ENCODE data around the gene PALM. TPM values are rescaled to one million over a fixed set of nuclear protein-coding genes. Genes with fewer than 3 reads are reported as not detected.

Gene PALM
- total and polyA plus RNA-seq, 4 donors, result 16.2 to 45.7 (median 28.1) TPM

GRCh38 chr19:736125-736524 lies 27.4 kb downstream of the PALM start:
- H3K27me3 ChIP-seq (ENCODE audit: control insufficient read depth in 3 of 3, insufficient read depth in 3 of 3, low read length in 2 of 3), result no peaks in the 10 kb centered on the region
- peaks cover 0 to 2% (median 0%) of the 10 kb centered on the region in 4 donors for H3K9me3 ChIP-seq (ENCODE audit: control insufficient read depth in 4 of 4, insufficient read depth in 3 of 4, low read length in 3 of 4)
- H3K9ac ChIP-seq (ENCODE audit: insufficient read depth in 1 of 2, low read length in 2 of 2), result no peak overlapping the region
- H3K4me1 ChIP-seq (ENCODE audit: control insufficient read depth in 5 of 5, insufficient read depth in 5 of 5, low read length in 5 of 5), result no peaks in the 10 kb centered on the region
- no peak overlapping the region for H3K27ac ChIP-seq (ENCODE audit: low read depth in 1 of 2, low read length in 1 of 2)
- ATAC-seq (ENCODE audit: insufficient read depth, low FRiP score), result no peak
- WGBS, 2 donors, result 95 to 96% methylated on average over 32 of the region's 32 CpGs
- no peak for TF ChIP-seq CTCF (IDR thresholded peaks at IDR 0.05; ENCODE audit: control extremely low read depth, extremely low read depth)
- H3K36me3 ChIP-seq (ENCODE audit: control insufficient read depth in 4 of 4, insufficient read depth in 4 of 4, low read length in 4 of 4), result peaks cover 0 to 9% (median under 1%) of the 10 kb centered on the region in 4 donors
- no peak for DNase-seq
- no peak overlapping the region for H3K4me3 ChIP-seq

GRCh38 chr19:737591-738093 lies 28.9 kb downstream of the PALM start:
- Histone ChIP-seq H3K27me3 (ENCODE audit: control insufficient read depth in 3 of 3, insufficient read depth in 3 of 3, low read length in 2 of 3) (no peaks in the 10 kb centered on the region), H3K9me3 (ENCODE audit: control insufficient read depth in 4 of 4, insufficient read depth in 3 of 4, low read length in 3 of 4) (no peaks in the 10 kb centered on the region), H3K4me1 (ENCODE audit: control insufficient read depth in 5 of 5, insufficient read depth in 5 of 5, low read length in 5 of 5) (no peaks in the 10 kb centered on the region), H3K27ac (ENCODE audit: low read depth in 1 of 2, low read length in 1 of 2) (no peak overlapping the region), H3K9ac (ENCODE audit: insufficient read depth in 1 of 2, low read length in 2 of 2) (no peak overlapping the region), H3K36me3 (ENCODE audit: control insufficient read depth in 4 of 4, insufficient read depth in 4 of 4, low read length in 4 of 4) (peaks cover 0 to 9% (median under 1%) of the 10 kb centered on the region in 4 donors), H3K4me3 (no peak overlapping the region)
- peak; percentile 11 for TF ChIP-seq CTCF (IDR thresholded peaks at IDR 0.05; ENCODE audit: control extremely low read depth, extremely low read depth)
- 39 to 43% methylated on average over 22 of the region's 22 CpGs for WGBS, 2 donors
- DNase-seq, result peak in 1 of 3 donors; percentile 60
- no peak for ATAC-seq (ENCODE audit: insufficient read depth, low FRiP score)

- 90 to 95% methylated on average over 23 of the region's 23 CpGs for WGBS, 2 donors
- ATAC-seq (ENCODE audit: insufficient read depth, low FRiP score) (no peak), DNase-seq (no peak)
- no peak for TF ChIP-seq CTCF (IDR thresholded peaks at IDR 0.05; ENCODE audit: control extremely low read depth, extremely low read depth)
- Histone ChIP-seq H3K4me1 (ENCODE audit: control insufficient read depth in 5 of 5, insufficient read depth in 5 of 5, low read length in 5 of 5) (peaks cover 0 to 2% (median 0%) of the 10 kb centered on the region in 5 donors), H3K36me3 (ENCODE audit: control insufficient read depth in 4 of 4, insufficient read depth in 4 of 4, low read length in 4 of 4) (peaks cover 0 to 6% (median under 1%) of the 10 kb centered on the region in 4 donors), H3K27me3 (ENCODE audit: control insufficient read depth in 3 of 3, insufficient read depth in 3 of 3, low read length in 2 of 3) (no peaks in the 10 kb centered on the region), H3K9ac (ENCODE audit: insufficient read depth in 1 of 2, low read length in 2 of 2) (no peak overlapping the region), H3K9me3 (ENCODE audit: control insufficient read depth in 4 of 4, insufficient read depth in 3 of 4, low read length in 3 of 4) (no peaks in the 10 kb centered on the region), H3K27ac (ENCODE audit: low read depth in 1 of 2, low read length in 1 of 2) (no peak overlapping the region), H3K4me3 (no peak overlapping the region)
These were observed 29.9 kb downstream of the PALM start for GRCh38 chr19:738509-739128.

Data from lung (tissue), 12 donors.